Esophagus muscularis mucosa (tissue), 4 donors: ENCODE data around the gene UVSSA.

Source experiments
- EP300 ChIP-seq: sonication (generic); formaldehyde crosslinking; IDR thresholded peaks from one replicate; pipeline ENCODE4 v1.6.1; 2017; ENCODE audit warnings: antibody characterized with exemption
- POLR2A ChIP-seq: fragments of 450-650 bp; IDR thresholded peaks from one replicate; pipeline ENCODE4 v1.6.1; 2017; ENCODE audit warnings: antibody characterized with exemption, moderate library complexity, mild to moderate bottlenecking, low read depth
- POLR2AphosphoS5 ChIP-seq, 2 donors: sonication (generic); formaldehyde crosslinking; IDR thresholded peaks; one replicate each; pipeline ENCODE4 v1.6.1; 2017; ENCODE audit warnings: antibody characterized with exemption in 2 of 2
- TF ChIP-seq, protein P1 (sequence below), 3 experiments: fragments of 200-600 bp in 2 of 3; fragments of 450-650 bp in 1 of 3; sonication (generic) in 2 of 3; IDR thresholded peaks; one replicate each; pipeline ENCODE4 v1.5.1; 2017 to 2019; ENCODE audit warnings: antibody characterized with exemption in 3 of 3, mild to moderate bottlenecking in 2 of 3, moderate library complexity in 1 of 3

DNA sequence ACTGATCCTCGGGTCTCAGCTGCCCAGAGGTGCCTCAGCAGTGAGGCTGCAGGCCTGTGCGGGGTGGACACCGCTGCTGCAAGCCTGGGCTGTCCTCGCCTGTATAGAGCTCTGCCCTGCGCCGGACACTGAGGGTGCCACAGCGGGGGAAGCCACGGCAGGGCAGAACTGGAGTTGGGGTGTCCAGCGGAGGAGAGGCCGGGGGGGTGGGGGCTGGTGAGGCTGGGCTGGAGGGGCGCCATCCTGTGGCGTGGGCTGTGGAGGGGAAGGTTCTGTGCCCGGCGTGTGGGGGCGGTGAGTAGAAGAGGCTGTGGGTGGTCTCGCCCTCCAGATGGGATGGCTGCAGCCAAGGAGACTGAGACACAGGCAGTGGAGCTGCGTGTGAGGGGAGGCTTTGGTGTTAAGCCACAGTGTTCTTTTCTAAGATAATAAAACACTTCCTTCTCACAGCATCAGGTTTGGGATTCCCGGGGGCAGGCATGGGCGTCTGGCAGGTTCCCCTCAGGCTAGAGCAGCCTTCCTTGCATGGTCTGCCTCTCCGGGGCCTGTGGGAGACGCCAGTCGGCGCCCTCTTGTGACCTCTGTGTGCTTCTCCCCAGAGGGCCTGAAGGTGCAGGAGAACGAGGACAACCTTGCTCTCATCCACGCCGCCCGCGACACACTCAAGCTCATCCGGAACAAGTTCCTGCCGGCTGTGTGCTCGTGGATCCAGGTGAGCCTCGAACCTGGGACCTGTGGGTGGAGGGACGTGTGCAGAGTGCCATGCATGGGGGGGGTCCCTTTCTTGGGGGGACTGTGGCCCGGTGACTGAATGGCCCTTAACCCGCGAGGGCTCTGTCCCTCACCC, 7.4 kb downstream of the UVSSA start:
- TF ChIP-seq, protein P1, sequence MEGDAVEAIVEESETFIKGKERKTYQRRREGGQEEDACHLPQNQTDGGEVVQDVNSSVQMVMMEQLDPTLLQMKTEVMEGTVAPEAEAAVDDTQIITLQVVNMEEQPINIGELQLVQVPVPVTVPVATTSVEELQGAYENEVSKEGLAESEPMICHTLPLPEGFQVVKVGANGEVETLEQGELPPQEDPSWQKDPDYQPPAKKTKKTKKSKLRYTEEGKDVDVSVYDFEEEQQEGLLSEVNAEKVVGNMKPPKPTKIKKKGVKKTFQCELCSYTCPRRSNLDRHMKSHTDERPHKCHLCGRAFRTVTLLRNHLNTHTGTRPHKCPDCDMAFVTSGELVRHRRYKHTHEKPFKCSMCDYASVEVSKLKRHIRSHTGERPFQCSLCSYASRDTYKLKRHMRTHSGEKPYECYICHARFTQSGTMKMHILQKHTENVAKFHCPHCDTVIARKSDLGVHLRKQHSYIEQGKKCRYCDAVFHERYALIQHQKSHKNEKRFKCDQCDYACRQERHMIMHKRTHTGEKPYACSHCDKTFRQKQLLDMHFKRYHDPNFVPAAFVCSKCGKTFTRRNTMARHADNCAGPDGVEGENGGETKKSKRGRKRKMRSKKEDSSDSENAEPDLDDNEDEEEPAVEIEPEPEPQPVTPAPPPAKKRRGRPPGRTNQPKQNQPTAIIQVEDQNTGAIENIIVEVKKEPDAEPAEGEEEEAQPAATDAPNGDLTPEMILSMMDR (IDR thresholded peaks at IDR 0.05), result no peak
- no peak for TF ChIP-seq POLR2A
- no peak for TF ChIP-seq EP300
- no peak for TF ChIP-seq POLR2AphosphoS5 (IDR thresholded peaks at IDR 0.05)
